DOHH2 (cell line): Measurements from ENCODE around the gene PRKAR2B.

Experiments used
- EZH2phosphoT487 ChIP-seq: fragments of 200-600 bp; sonication (generic); IDR thresholded peaks from 2 replicates; pipeline ENCODE4 v1.6.1; 2017; ENCODE audit warnings: borderline replicate concordance, mild to moderate bottlenecking, antibody characterized with exemption, low read length, moderate library complexity, mixed read lengths
- TF ChIP-seq, protein P1 (sequence below): fragments of 200-600 bp; sonication (generic); IDR thresholded peaks from one replicate; pipeline ENCODE4 v1.5.1; 2014; ENCODE audit warnings: antibody characterized with exemption, mild to moderate bottlenecking, low read depth, low read length; ENCODE audit not compliant: poor library complexity, severe bottlenecking

DNA sequence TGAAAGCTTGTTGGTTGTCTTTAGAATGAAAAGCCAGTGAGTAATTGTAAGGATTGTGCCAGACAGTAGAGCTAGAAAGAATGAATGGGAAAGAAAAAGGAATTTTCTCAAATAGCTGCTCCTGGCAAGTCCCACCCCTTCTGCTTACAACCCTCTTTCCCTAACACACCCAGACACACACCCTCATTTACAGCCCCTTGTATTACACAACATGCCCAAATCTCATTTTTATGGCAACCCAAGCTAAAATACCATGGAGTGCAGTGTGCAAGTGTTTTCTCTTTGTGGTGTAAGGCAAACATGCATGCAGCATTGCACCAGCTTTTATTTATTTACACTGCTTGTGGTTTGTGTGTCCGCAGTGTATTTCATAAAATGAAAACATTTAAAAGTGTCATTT, 1.5 kb downstream of the PRKAR2B start:
- TF ChIP-seq, protein P1, sequence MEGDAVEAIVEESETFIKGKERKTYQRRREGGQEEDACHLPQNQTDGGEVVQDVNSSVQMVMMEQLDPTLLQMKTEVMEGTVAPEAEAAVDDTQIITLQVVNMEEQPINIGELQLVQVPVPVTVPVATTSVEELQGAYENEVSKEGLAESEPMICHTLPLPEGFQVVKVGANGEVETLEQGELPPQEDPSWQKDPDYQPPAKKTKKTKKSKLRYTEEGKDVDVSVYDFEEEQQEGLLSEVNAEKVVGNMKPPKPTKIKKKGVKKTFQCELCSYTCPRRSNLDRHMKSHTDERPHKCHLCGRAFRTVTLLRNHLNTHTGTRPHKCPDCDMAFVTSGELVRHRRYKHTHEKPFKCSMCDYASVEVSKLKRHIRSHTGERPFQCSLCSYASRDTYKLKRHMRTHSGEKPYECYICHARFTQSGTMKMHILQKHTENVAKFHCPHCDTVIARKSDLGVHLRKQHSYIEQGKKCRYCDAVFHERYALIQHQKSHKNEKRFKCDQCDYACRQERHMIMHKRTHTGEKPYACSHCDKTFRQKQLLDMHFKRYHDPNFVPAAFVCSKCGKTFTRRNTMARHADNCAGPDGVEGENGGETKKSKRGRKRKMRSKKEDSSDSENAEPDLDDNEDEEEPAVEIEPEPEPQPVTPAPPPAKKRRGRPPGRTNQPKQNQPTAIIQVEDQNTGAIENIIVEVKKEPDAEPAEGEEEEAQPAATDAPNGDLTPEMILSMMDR: no peak
- TF ChIP-seq EZH2phosphoT487: no peak
